HepG2 (cell line): ENCODE data around the gene AUP1. TPM values are rescaled to one million over a fixed set of nuclear protein-coding genes. Genes with fewer than 3 reads are reported as not detected.

ENCODE experiments used
- CHCHD3 ChIP-seq: sonication (generic); formaldehyde crosslinking; IDR thresholded peaks from 2 replicates; pipeline ENCODE4 v1.8.0; 2022; ENCODE audit warnings: mild to moderate bottlenecking, missing genetic modification reagents, moderate library complexity
- FOSL2 ChIP-seq: sonication (generic); formaldehyde crosslinking; IDR thresholded peaks from 2 replicates; pipeline ENCODE4 v1.4.0; 2020; ENCODE audit warnings: missing genetic modification reagents
- FOXO1 ChIP-seq: sonication (generic); formaldehyde crosslinking; IDR thresholded peaks from 2 replicates; pipeline ENCODE4 v1.4.0; 2020; ENCODE audit warnings: missing genetic modification reagents
- HMGA1 ChIP-seq: sonication (generic); formaldehyde crosslinking; conservative IDR thresholded peaks from 2 replicates; pipeline ENCODE4 v1.4.0; 2020; ENCODE audit warnings: missing genetic modification reagents
- HNF4G ChIP-seq, 2 experiments: sonication (generic) in 1 of 2; formaldehyde crosslinking in 1 of 2; IDR thresholded peaks; 2 replicates each; pipeline versions ENCODE4 v1.4.0 to v1.6.1; 2011 to 2020; ENCODE audit warnings: borderline replicate concordance in 2 of 2, low read depth in 2 of 2, mild to moderate bottlenecking in 2 of 2, low read length in 1 of 2, missing genetic modification reagents in 1 of 2, moderate library complexity in 1 of 2
- NFE2L2 ChIP-seq: fragments of 150-350 bp; IDR thresholded peaks from 2 replicates; pipeline ENCODE4 v1.6.1; 2014; ENCODE audit warnings: low read length
- SAP130 ChIP-seq: IDR thresholded peaks from 2 replicates; pipeline ENCODE4 v1.6.1; 2016; ENCODE audit warnings: low read depth
- TAF1 ChIP-seq: sonication (generic); formaldehyde crosslinking; IDR thresholded peaks from 2 replicates; pipeline ENCODE4 v1.4.0; 2020; ENCODE audit warnings: missing genetic modification reagents
- ZKSCAN8 ChIP-seq: IDR thresholded peaks from 2 replicates; pipeline ENCODE4 v1.6.1; 2016; ENCODE audit warnings: borderline replicate concordance, missing genetic modification reagents, missing compliant biosample characterization
- ZNF329 ChIP-seq: sonication (generic); formaldehyde crosslinking; IDR thresholded peaks from 2 replicates; pipeline ENCODE4 v1.9.0; 2021; ENCODE audit warnings: low read depth, mild to moderate bottlenecking, missing genetic modification reagents
- ZNF672 ChIP-seq: sonication (generic); formaldehyde crosslinking; IDR thresholded peaks from 2 replicates; pipeline ENCODE4 v1.8.1; 2022; ENCODE audit warnings: missing genetic modification reagents
- ZZZ3 ChIP-seq: sonication (generic); formaldehyde crosslinking; IDR thresholded peaks from 2 replicates; pipeline ENCODE4 v1.4.0; 2020; ENCODE audit warnings: missing genetic modification reagents, mild to moderate bottlenecking, borderline replicate concordance
- polyA plus RNA-seq, 8 experiments: library from polyadenylated mRNA; depleted of rRNA in 3 of 8; stranded (reverse) in 7 of 8; unstranded in 1 of 8; fragments of >200 nt; fragmentation: Illumina TruSeq in 4 of 8; extraction: Trizol in 4 of 8; gene quantifications; 2 replicates each; pipeline versions ENCODE4 v1.2.1 to v1.2.3, GENCODE V29; 2011 to 2016; ENCODE audit warnings: low read depth in 4 of 8, missing spikeins in 1 of 8, mixed read lengths in 1 of 8; ENCODE audit not compliant: insufficient read depth in 1 of 8
- total RNA-seq, 5 experiments: library from RNA; depleted of rRNA; stranded (reverse); fragments of >200 nt; fragmentation: Illumina TruSeq; extraction: Trizol; gene quantifications; 2 replicates each; pipeline ENCODE4 v1.2.3, GENCODE V29; 2016; ENCODE audit warnings: low read depth in 1 of 5
- TF ChIP-seq, protein P1 (sequence below): sonication (generic); formaldehyde crosslinking; IDR thresholded peaks from 2 replicates; pipeline ENCODE4 v1.5.0; 2020; ENCODE audit warnings: mild to moderate bottlenecking, missing genetic modification reagents, borderline replicate concordance
- TF ChIP-seq, protein P2 (sequence below): sonication (generic); formaldehyde crosslinking; IDR thresholded peaks from 2 replicates; pipeline ENCODE4 v1.4.0; 2020; ENCODE audit warnings: missing genetic modification reagents, borderline replicate concordance
- TF ChIP-seq, protein P3 (sequence below): sonication (generic); formaldehyde crosslinking; IDR thresholded peaks from 2 replicates; pipeline ENCODE4 v1.4.0; 2020; ENCODE audit warnings: missing genetic modification reagents, borderline replicate concordance
- TF ChIP-seq, protein P4 (sequence below): sonication (generic); formaldehyde crosslinking; IDR thresholded peaks from 2 replicates; pipeline ENCODE4 v1.8.0; 2022; ENCODE audit warnings: low read depth, missing genetic modification reagents
- TF ChIP-seq, protein P5 (sequence below): sonication (generic); formaldehyde crosslinking; IDR thresholded peaks from 2 replicates; pipeline ENCODE4 v1.4.0; 2020; ENCODE audit warnings: missing genetic modification reagents, low read depth, mild to moderate bottlenecking, borderline replicate concordance

AUP1 gene
- total and polyA plus RNA-seq, 2 of the 13 experiments (the other 11 are each of a cell fraction or from before 2014, with no cell fraction given): 174 to 267 TPM

DNA sequence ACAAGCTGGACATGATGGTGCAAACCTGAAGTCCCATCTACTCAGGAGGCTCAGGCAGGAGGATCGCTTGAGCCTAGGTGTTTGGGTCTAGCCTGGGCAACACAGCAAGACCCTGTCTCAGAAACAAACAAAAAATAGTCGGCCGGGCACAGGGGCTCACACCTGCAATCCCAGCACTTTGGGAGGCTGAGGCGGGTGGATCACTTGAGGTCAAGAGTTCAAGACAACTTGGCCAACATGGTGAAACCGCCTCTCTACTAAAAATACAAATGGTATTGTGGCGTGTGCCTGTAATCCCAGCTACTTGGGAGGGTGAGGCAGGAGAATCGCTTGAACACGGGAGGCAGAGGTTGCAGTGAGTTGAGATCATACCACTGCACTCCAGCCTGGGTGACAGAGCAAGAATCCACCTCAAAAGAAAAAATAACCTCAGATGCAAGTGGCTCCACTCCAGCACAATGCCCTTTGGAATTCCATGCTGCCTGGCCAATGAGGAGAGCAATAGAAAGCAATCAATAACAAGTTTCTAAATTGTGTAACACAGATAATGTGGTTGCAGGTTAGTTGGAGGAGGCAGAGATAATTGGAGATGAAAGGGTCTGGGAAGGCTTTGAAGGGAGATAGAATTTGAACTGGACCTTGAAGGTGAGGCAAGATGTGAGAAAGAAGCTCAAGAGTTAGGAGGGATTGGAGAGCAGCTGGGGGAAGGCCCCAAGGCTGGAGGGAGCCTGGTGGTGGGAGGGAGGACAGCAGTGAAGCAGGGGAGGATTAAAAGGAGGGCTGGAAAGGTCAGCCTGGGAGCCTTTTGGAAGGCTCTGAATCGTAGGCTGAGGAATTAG is 40.6 kb downstream of the AUP1 start (continued):
- TF ChIP-seq HMGA1 (no peak), ZZZ3 (CRISPR knock-in tag) (no peak), ZKSCAN8 (CRISPR knock-in tag) (no peak), ZNF329 (CRISPR knock-in tag) (no peak), NFE2L2 (no peak), TAF1 (CRISPR knock-in tag) (peak; percentile 42; the same call in 1 of the 2 replicates), ZNF672 (peak; percentile 91), FOXO1 (CRISPR knock-in tag) (no peak; the same call in 1 of the 2 replicates), HNF4G (IDR thresholded peaks at IDR 0.05; ENCODE audit: borderline replicate concordance, low read depth, low read length) (peak; percentile 95), HNF4G (CRISPR knock-in tag; IDR thresholded peaks at IDR 0.05; ENCODE audit: borderline replicate concordance, low read depth) (peak; percentile 57; the same call in 1 of the 2 replicates), FOSL2 (CRISPR knock-in tag) (peak; percentile 41; the same call in 1 of the 2 replicates), CHCHD3 (CRISPR knock-in tag) (no peak), SAP130 (CRISPR knock-in tag) (peak; percentile 62)
- TF ChIP-seq, protein P1, sequence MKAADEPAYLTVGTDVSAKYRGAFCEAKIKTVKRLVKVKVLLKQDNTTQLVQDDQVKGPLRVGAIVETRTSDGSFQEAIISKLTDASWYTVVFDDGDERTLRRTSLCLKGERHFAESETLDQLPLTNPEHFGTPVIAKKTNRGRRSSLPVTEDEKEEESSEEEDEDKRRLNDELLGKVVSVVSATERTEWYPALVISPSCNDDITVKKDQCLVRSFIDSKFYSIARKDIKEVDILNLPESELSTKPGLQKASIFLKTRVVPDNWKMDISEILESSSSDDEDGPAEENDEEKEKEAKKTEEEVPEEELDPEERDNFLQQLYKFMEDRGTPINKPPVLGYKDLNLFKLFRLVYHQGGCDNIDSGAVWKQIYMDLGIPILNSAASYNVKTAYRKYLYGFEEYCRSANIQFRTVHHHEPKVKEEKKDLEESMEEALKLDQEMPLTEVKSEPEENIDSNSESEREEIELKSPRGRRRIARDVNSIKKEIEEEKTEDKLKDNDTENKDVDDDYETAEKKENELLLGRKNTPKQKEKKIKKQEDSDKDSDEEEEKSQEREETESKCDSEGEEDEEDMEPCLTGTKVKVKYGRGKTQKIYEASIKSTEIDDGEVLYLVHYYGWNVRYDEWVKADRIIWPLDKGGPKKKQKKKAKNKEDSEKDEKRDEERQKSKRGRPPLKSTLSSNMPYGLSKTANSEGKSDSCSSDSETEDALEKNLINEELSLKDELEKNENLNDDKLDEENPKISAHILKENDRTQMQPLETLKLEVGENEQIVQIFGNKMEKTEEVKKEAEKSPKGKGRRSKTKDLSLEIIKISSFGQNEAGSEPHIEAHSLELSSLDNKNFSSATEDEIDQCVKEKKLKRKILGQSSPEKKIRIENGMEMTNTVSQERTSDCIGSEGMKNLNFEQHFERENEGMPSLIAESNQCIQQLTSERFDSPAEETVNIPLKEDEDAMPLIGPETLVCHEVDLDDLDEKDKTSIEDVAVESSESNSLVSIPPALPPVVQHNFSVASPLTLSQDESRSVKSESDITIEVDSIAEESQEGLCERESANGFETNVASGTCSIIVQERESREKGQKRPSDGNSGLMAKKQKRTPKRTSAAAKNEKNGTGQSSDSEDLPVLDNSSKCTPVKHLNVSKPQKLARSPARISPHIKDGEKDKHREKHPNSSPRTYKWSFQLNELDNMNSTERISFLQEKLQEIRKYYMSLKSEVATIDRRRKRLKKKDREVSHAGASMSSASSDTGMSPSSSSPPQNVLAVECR (CRISPR knock-in tag): peak; percentile 45; the same call in 1 of the 2 replicates
- TF ChIP-seq, protein P2, sequence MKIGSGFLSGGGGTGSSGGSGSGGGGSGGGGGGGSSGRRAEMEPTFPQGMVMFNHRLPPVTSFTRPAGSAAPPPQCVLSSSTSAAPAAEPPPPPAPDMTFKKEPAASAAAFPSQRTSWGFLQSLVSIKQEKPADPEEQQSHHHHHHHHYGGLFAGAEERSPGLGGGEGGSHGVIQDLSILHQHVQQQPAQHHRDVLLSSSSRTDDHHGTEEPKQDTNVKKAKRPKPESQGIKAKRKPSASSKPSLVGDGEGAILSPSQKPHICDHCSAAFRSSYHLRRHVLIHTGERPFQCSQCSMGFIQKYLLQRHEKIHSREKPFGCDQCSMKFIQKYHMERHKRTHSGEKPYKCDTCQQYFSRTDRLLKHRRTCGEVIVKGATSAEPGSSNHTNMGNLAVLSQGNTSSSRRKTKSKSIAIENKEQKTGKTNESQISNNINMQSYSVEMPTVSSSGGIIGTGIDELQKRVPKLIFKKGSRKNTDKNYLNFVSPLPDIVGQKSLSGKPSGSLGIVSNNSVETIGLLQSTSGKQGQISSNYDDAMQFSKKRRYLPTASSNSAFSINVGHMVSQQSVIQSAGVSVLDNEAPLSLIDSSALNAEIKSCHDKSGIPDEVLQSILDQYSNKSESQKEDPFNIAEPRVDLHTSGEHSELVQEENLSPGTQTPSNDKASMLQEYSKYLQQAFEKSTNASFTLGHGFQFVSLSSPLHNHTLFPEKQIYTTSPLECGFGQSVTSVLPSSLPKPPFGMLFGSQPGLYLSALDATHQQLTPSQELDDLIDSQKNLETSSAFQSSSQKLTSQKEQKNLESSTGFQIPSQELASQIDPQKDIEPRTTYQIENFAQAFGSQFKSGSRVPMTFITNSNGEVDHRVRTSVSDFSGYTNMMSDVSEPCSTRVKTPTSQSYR (CRISPR knock-in tag): peak; percentile 70; the same call in 1 of the 2 replicates
- TF ChIP-seq, protein P3, sequence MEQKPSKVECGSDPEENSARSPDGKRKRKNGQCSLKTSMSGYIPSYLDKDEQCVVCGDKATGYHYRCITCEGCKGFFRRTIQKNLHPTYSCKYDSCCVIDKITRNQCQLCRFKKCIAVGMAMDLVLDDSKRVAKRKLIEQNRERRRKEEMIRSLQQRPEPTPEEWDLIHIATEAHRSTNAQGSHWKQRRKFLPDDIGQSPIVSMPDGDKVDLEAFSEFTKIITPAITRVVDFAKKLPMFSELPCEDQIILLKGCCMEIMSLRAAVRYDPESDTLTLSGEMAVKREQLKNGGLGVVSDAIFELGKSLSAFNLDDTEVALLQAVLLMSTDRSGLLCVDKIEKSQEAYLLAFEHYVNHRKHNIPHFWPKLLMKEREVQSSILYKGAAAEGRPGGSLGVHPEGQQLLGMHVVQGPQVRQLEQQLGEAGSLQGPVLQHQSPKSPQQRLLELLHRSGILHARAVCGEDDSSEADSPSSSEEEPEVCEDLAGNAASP (CRISPR knock-in tag): peak; percentile 84
- TF ChIP-seq, protein P4, sequence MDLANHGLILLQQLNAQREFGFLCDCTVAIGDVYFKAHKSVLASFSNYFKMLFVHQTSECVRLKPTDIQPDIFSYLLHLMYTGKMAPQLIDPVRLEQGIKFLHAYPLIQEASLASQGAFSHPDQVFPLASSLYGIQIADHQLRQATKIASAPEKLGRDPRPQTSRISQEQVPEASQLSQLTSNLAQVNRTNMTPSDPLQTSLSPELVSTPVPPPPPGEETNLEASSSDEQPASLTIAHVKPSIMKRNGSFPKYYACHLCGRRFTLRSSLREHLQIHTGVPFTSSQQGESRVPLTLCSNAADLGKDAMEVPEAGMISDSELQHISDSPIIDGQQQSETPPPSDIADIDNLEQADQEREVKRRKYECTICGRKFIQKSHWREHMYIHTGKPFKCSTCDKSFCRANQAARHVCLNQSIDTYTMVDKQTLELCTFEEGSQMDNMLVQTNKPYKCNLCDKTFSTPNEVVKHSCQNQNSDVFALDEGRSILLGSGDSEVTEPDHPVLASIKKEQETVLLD (CRISPR knock-in tag): 0 out of 2 replicates have a peak, but pooled peaks have one; percentile 27
- TF ChIP-seq, protein P5, sequence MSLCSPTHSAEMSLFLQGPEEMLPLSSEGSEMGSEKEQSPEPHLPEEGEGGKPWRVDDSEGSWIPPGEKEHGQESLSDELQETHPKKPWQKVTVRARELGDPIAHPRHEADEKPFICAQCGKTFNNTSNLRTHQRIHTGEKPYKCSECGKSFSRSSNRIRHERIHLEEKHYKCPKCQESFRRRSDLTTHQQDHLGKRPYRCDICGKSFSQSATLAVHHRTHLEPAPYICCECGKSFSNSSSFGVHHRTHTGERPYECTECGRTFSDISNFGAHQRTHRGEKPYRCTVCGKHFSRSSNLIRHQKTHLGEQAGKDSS (CRISPR knock-in tag): no peak
